GM06990 (cell line): ENCODE data around the gene STRA6.

Experiments used
- DNase-seq: peaks from one replicate; pipeline ENCODE4 v3.0.0-alpha.2; 2011; ENCODE audit not compliant: insufficient read length; ENCODE audit errors: extremely low read depth
- H3K27me3 ChIP-seq: replicated peaks from 2 replicates; pipeline ENCODE4 v1.6.0; 2011; ENCODE audit warnings: low read length; ENCODE audit not compliant: control insufficient read depth, insufficient read depth
- H3K36me3 ChIP-seq: 2 replicates; pipeline ENCODE4 v1.5.1; 2011; ENCODE audit warnings: low read length; ENCODE audit not compliant: control insufficient read depth, insufficient read depth
- H3K4me3 ChIP-seq: replicated peaks from 2 replicates; pipeline ENCODE4 v1.5.1; 2011; ENCODE audit warnings: low read depth, mild to moderate bottlenecking, control low read depth, low read length
- TF ChIP-seq, protein P1 (sequence below): IDR thresholded peaks from 2 replicates; pipeline ENCODE4 v1.5.1; 2011; ENCODE audit warnings: low read length, control low read depth, mild to moderate bottlenecking, inconsistent platforms; ENCODE audit not compliant: insufficient read depth, poor library complexity, severe bottlenecking

STRA6 gene

DNA sequence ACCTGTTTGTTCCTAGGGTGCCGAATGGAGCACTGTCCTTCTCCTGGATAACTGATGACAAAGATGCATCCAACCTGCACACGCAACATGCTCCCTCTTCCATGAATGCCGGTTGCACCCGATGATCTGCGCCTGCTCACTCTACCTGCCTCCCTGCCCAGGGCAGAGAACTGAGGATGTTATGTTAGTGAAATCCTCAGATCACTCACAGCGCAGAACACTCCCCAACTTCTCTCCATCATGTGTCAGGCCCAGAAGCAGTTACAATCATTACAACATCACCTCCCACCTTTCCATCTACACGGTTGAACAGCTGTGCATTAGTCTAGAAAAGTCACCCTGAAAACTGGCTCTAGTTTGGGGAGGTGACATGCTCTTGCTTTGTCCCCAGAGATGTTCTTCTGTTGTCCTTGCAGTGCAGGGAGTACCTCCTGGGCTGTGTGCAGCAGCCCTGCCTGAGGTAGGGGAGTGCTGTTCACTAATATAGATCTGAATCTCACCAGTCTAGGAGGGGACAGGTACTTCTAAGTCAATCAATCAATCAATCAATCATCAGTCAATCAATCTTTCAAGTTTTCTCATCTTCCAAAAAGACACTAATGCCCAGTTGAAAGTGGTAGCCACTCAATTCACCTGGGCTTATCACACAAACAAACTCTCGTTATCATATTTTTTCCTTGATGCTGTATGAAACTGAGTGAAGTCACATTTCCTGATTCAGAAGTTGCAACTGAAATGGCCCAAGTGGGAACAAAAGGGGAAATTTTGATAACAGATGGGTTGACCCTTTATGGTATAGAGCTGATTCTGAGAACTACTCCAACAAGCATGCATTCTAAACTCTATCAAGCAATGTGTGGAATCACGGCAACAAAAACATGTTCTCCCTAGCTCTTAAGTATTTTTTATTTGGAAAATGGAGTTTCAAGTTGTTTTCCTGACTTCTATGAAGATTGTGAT lies 44.4 kb downstream of the STRA6 start:
- no peak for DNase-seq
- no peaks in the 10 kb centered on the region for H3K27me3 ChIP-seq
- peak overlapping the region; percentile 26; the same call in 1 of the 2 replicates for H3K4me3 ChIP-seq
- TF ChIP-seq, protein P1, sequence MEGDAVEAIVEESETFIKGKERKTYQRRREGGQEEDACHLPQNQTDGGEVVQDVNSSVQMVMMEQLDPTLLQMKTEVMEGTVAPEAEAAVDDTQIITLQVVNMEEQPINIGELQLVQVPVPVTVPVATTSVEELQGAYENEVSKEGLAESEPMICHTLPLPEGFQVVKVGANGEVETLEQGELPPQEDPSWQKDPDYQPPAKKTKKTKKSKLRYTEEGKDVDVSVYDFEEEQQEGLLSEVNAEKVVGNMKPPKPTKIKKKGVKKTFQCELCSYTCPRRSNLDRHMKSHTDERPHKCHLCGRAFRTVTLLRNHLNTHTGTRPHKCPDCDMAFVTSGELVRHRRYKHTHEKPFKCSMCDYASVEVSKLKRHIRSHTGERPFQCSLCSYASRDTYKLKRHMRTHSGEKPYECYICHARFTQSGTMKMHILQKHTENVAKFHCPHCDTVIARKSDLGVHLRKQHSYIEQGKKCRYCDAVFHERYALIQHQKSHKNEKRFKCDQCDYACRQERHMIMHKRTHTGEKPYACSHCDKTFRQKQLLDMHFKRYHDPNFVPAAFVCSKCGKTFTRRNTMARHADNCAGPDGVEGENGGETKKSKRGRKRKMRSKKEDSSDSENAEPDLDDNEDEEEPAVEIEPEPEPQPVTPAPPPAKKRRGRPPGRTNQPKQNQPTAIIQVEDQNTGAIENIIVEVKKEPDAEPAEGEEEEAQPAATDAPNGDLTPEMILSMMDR = no peak
- no peaks in the 10 kb centered on the region for H3K36me3 ChIP-seq

DNA sequence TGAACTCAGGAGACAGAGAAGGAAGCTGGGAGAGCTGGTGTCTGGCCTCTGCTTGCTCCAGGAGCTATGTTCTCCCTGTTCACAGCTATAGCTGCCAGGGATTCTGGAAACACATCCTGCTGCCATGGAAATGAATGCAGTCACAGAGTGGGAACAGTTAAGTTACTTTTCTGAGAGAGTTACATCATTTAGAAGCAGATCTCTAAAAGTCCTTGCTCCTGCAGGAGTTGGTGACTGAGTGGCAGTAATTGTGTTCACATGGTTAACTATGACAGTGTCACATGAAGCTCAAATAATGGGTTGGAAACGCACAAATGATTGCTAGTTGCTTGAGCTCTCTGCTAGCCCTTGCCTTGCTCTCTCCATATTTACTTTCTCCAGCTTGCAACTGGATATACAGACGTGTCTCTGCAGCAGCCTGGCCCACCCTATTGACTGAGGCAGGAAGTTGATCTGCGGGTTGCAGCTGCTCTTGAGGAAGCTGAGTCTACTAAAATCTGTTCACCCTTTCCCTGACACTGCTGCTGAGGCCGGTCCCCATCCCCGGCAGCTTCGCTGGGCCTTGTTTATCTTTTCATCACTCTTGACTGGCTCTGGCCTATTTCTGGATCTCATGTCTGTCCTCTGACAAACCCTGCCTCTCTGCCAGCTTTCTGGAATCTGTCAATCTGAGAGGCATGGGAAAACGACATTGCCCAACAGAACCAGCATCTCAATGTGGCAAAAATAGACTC lies 45.7 kb downstream of the STRA6 start:
- Histone ChIP-seq H3K36me3 (no peaks in the 10 kb centered on the region), H3K27me3 (no peaks in the 10 kb centered on the region), H3K4me3 (no peak overlapping the region)
- TF ChIP-seq, protein P1 = no peak
- peak; percentile 36 for DNase-seq

DNA sequence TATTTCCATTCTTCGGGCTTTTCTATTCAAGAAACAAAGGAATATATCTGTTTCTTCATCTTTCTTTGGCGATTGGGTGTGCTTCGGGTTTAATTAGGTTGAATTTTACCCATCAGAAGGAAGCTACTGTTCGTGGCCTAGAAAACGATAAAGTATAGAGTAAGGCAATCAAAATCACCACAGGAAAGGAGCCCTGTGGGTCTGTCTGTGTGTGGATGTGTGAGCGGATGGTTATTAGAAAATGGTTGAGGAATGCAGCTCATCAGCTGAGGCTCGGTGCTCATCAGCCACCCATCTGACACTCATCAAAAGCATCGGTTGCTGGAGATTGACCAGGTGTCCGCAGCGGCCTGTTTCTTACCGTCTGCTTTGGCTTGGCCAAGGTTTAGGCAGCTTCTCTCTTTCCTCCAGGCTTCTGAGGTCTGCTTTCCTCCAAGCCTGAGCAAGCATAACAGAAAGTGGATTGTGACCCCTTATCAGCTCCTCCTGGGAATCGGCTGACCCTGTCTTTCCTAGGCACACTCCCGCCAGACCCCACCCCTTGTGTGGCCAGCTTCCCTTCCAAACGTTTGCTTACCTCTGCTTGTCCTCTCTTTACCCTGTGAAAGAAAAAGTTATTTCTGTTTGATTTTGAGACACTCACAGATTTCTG lies 46.7 kb downstream of the STRA6 start:
- DNase-seq = no peak
- Histone ChIP-seq H3K27me3 (no peaks in the 10 kb centered on the region), H3K36me3 (no peaks in the 10 kb centered on the region), H3K4me3 (no peak overlapping the region)
- TF ChIP-seq, protein P1 = no peak

DNA sequence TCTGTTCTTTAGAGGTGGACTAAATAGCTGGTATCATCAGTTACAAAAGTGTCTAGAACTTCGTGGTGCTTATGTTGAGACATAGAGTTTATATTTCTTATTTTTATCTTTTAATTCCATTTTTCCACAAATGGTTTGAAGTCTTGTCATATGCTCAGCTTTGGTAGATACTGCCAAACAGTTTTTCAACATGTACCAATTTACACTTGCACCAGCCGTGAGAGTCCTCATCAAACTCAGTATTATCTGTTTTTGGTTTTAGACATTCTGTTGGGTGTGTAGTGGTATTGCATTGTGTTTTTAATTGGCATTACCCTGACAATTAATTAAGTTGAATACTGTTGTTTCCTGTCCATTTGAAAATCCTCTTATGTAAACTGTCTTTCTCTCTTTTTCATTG lies 55.5 kb downstream of the STRA6 start:
- TF ChIP-seq, protein P1 = no peak
- no peak for DNase-seq
- Histone ChIP-seq H3K36me3 (no peaks in the 10 kb centered on the region), H3K27me3 (no peaks in the 10 kb centered on the region), H3K4me3 (no peak overlapping the region)

DNA sequence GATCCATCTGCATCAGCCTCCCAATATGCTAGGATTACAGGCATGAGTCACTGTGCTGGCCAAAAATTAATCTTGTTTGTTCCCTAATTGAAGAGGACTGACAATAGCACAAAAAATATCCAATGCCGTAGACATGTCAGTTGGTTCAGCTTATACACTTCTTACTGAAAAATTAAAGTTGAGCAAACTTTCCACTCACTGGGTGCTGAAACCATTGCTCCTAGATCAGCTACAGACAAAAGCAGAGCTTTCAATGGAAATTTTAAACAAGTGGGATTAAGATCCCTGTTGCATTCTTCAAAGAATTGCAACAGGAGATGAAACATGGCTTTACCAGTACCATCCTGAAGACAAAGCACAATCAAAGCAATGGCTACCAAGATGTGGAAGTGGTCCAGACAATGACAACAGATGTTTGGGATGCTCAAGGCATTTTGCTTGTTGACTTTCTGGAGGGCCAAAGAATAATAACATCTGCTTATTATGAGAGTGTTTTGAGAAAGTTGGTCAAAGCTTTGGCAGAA lies 56.2 kb downstream of the STRA6 start:
- Histone ChIP-seq H3K27me3 (no peaks in the 10 kb centered on the region), H3K4me3 (no peak overlapping the region), H3K36me3 (no peaks in the 10 kb centered on the region)
- TF ChIP-seq, protein P1 = no peak
- DNase-seq = no peak
